Measurements from ENCODE around the gene PGM1.
A peak's percentile ranks its signal among the peaks of the same experiment; 100 is the strongest.

The PGM1 gene

GRCh38 chr1:63601463-63601862 is 8.3 kb downstream of the PGM1 start:
- no peak for DNase-seq

GRCh38 chr1:63601912-63602311 is 8.7 kb downstream of the PGM1 start:
- no peak for DNase-seq

GRCh38 chr1:63602629-63603028 is 9.4 kb downstream of the PGM1 start:
- DNase-seq, result no peak

GRCh38 chr1:63603810-63604209 is 10.6 kb downstream of the PGM1 start:
- no peak for DNase-seq

GRCh38 chr1:63607322-63607721 is 14.1 kb downstream of the PGM1 start:
- DNase-seq, result no peak

DNA sequence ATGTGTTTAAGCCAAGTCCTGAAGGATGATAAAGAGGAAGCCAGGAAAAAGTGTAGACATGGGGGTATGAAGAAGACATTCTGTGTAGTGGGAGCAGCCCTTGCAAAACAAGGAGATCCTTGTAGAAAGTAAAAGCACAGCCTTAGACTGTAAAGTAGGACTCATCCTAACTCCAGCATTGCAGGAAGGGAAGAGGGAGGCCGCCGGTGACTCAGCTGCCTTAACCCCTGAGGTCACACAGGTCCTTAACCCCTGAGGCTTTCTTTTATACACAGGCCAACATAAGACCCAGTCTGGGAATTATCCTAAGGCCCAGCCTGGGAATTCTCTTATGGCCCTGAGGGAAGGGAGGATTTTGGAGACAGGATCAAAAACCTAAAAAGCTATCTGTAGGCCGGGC is 18.0 kb downstream of the PGM1 start:
- no peak for DNase-seq

DNA sequence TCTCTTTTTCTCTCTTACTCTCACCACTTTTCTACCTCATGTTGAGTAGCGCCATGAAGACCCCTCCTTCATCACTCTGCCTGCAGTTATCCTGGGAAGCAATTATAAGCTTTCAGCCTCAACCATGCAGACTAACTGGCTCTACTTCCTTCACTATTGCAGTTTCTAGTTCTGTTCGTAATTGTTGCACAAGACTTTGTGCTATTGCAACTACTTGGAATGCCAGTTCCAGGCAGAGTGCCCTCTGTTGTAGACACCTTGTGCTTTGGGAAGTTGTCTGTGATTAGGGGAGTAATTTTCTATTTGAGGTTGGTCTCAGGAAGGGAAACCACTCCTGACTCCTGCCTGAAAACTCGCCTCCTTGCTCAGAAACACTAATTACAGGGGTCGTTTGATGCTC is 19.4 kb downstream of the PGM1 start:
- DNase-seq, result no peak

GRCh38 chr1:63612971-63613370 is 19.8 kb downstream of the PGM1 start:
- DNase-seq, result no peak

GRCh38 chr1:63615768-63616420 is 22.7 kb downstream of the PGM1 start:
- peak; percentile 78 for DNase-seq

DNA sequence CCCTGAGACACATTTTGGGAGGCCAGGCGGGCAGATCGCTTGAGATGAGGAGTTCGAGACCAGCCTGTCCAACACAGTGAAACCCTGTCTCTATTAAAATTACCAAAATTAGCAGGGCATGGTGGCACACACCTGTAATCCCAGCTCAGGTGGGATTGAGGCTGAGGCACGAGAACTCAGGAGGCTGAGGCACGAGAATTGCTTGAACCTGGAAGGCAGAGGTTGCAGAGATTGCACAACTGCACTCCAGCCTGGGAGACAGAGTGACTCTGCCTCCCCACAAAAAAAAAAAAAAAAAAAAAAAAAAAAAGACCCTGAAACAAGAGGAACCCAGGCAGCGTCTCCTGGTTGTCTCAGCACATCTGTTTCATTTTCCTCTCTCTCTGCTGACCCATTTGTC is 24.2 kb downstream of the PGM1 start:
- no peak for DNase-seq

GRCh38 chr1:63618011-63618410 is 24.8 kb downstream of the PGM1 start:
- DNase-seq, result no peak

DNA sequence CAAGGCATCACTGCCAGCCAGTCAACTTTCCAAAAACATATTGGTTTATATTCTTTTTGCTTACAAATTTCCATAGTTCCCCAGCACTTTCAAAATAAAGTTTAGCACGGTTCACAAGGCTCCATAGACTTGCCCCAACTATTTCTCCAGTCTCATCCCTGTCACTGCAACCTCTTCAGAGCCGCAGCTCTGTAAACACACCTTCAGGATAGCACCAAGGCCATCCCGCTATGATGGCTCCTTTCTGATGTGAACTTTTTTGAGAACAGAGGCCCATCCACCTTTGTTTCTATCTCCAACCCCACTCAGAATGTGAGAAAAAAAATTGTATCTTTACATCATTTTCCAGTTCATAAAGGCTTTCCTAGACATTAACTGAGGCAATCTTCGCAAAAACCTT is 26.3 kb downstream of the PGM1 start:
- no peak for DNase-seq

- DNase-seq, result no peak
Observed at GRCh38 chr1:63620671-63621070, 27.5 kb downstream of the PGM1 start.

DNA sequence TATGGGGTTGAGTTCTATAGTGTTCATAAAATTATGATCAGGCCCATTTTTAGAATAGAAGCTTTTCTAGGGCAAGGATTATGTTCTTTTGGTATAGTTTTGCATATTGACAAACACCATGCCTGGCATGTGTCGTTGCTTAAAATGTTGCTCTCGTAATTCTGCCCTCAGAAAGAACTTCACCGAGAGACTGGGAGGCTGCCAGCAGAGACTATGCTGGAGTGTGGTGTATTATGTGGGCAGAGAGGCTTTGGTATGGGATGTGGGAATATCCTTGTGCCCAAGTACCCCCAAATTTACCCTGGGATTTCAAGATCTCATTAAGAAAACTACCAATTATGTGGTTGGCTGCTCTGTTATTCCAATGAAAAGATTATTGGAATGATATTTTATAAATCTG is 27.9 kb downstream of the PGM1 start:
- no peak for DNase-seq

GRCh38 chr1:63621698-63622097 is 28.5 kb downstream of the PGM1 start:
- no peak for DNase-seq

GRCh38 chr1:63622849-63623566 is 29.8 kb downstream of the PGM1 start:
- DNase-seq, result no peak

GRCh38 chr1:63623952-63624351 is 30.7 kb downstream of the PGM1 start:
- DNase-seq, result no peak

GRCh38 chr1:63624911-63625310 is 31.7 kb downstream of the PGM1 start:
- DNase-seq, result no peak

GRCh38 chr1:63626222-63626621 is 33.0 kb downstream of the PGM1 start:
- DNase-seq, result no peak

DNA sequence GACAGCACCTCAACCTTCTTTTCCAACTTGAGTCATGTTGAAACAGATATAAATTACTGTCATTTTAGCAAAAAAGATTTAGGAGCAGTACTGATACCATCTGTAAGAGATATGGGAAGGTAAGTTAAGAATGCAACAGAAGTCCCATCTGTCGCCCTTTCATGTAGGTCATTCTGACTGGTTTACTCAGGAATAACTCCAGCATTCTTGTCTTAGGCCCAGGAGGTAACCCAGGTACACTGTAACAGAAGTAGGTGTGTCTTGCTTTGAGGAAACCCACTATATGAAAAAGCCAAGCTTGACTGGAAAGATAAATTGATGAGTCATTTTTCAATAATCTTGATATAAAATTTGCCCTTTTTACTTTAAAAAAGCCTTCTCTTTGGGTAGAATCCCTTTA is 35.4 kb downstream of the PGM1 start:
- no peak for DNase-seq

DNA sequence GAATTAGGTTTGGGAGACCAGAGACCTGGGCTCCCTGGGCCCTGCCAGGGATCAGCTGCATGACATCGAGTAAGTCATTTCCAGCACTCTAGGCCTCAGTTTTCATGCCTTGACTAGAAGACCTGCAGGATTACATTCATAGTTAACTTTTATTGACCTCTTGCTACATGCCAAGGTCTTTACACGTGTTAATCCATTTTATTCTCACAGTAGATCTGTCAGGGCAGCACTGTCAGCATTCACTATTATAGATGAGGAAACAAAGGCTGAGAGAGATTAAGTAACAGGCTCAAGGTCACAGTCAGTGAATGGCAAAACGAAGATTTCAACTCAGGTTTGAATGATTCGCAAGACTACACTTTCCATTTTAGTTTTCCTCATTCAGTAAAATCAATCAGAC is 37.0 kb downstream of the PGM1 start:
- no peak for DNase-seq

- no peak for DNase-seq
Observed at GRCh38 chr1:63630666-63631065, 37.5 kb downstream of the PGM1 start.

DNA sequence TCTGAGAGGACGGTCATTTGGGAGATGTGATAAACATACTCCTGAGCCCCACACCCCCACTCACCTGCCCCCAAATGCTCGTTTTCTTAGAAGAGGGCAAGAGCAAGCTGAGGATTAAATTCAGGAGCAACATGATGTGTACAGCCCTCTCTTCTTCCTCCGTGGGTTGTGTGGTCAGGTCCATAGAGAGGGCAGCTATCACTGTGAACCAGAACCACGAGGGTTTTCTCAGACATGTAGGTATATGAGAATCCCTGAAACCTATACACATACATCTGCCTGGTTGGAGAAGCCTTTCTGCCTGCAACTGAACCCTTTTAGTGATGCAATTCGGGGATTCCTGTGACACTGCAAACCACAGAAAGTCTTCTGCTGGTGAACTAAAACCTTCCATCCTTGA is 38.9 kb downstream of the PGM1 start:
- DNase-seq, result no peak

- DNase-seq, result no peak
Observed at GRCh38 chr1:63633281-63633680, 40.1 kb downstream of the PGM1 start.

DNA sequence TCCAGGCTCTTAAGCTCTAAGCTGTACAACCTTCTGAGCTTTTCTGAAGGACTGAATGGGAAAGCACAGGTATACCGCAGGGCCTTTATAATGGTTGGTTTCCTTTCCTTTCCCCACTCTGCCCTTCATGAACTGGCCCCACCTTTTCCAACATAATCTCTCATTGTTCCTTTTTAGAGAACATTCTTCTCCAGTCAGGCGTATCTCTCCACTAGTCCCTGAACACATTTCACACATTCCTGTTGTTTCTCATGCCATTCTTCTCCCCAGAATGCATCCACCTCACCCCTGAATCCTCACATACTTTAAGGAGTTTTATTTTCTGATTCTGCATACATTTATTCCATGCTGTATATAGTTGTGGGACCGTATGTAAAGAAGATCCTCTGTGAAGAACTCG is 41.3 kb downstream of the PGM1 start:
- DNase-seq, result no peak

All from activated CD4-positive, alpha-beta T cell treated with anti-CD3 and anti-CD28 coated beads, Interleukin-2, Interleukin-6, amounts not matched to agents 100 ng/mL and 50 ng/mL, durations not matched to agents 16 hours and 8 hours (primary cell).